Retinal pigment epithelial cell (primary cell): ENCODE data around the gene TEX28.

Experiments used
- DNase-seq: peaks from one replicate; pipeline ENCODE4 v3.0.0-alpha.2; 2010; ENCODE audit warnings: low read depth
- H3K4me3 ChIP-seq: 2 replicates; pipeline ENCODE4 v1.5.1; 2011; ENCODE audit warnings: mild to moderate bottlenecking, low read length, control low read depth, moderate library complexity
- TF ChIP-seq, protein P1 (sequence below): conservative IDR thresholded peaks from 2 replicates; pipeline ENCODE4 v1.5.1; 2011; ENCODE audit warnings: low read depth, low read length, control low read depth, inconsistent platforms

TEX28 gene

DNA sequence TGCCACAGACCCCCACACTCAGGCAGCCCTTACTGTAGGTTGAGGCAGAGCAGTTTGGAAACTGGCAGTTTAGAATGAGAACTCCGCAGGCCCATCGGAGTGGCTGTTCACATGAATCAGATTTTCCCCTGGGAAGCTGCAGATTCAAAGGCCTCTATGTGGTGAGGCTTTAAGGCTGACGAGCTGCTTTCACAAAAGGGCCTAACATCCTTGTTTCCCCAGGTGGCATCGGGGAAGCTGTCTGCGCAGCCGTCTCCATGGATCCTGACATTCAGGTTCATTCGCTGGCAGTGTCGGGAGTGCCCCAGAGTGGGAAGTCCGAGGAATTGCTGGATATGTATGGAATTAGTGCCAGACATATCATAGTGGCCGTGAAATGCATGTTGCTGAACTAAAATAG is 34.4 kb upstream of the TEX28 start:
- DNase-seq: no peak
- TF ChIP-seq, protein P1, sequence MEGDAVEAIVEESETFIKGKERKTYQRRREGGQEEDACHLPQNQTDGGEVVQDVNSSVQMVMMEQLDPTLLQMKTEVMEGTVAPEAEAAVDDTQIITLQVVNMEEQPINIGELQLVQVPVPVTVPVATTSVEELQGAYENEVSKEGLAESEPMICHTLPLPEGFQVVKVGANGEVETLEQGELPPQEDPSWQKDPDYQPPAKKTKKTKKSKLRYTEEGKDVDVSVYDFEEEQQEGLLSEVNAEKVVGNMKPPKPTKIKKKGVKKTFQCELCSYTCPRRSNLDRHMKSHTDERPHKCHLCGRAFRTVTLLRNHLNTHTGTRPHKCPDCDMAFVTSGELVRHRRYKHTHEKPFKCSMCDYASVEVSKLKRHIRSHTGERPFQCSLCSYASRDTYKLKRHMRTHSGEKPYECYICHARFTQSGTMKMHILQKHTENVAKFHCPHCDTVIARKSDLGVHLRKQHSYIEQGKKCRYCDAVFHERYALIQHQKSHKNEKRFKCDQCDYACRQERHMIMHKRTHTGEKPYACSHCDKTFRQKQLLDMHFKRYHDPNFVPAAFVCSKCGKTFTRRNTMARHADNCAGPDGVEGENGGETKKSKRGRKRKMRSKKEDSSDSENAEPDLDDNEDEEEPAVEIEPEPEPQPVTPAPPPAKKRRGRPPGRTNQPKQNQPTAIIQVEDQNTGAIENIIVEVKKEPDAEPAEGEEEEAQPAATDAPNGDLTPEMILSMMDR: no peak
- H3K4me3 ChIP-seq: no peak overlapping the region

DNA sequence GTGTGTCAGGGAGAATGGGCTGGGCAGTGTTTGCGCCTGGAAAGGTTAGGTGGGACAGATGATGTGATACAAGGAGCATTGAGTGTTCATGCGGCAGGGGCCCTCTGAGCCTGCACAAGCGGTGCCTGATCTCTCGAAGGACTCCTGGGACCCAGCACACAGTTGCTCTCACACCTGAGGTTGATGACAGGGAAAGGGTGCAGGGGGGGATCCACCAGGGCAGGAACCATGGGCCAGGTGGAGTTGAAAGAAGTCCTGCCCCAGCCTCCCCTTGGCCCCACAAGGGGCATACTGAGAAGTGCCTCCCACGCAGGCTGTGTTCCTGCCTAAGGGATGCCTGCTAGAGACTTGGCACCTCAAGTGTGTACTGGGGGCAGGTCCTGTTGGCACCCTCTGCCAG is 33.7 kb upstream of the TEX28 start:
- TF ChIP-seq, protein P1: no peak
- DNase-seq: no peak
- H3K4me3 ChIP-seq: no peak overlapping the region

DNA sequence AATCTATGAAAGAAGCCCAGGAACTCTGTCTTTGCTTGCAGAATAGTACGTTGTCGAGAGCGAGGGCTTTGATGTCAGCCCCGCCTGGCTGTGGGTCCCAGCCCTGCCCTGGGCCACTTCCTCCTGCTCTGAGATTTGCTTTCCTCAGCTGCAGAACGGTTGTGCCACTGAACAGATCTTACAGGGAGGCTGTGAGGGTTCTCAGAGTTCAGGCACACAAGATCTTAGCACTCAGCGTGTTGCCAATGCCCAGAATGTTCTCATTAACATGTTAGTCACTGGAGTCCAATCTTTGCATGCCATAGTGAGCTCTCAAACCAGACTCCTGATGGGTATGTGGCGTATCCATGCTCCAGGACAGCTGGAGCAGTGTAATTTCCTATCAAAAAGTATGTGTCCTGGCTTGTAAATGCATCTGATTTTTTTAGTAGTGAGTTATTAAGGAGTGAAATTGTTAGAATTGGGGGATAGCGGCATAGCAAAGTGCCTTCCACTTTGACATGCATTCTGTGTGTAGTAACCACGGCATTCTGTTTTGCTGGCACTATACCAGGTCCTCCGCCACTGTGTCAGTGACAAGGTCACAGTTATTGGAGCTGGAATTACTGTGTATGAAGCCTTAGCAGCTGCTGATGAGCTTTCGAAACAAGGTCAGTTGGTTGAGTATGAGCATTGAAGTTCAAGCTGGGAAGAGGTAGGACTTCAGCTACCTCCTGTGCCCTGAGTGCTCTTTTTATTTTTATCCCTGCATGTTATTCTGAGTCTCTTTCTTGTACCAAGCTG is 32.3 kb upstream of the TEX28 start:
- no peak overlapping the region for H3K4me3 ChIP-seq
- DNase-seq: no peak
- TF ChIP-seq, protein P1: no peak

DNA sequence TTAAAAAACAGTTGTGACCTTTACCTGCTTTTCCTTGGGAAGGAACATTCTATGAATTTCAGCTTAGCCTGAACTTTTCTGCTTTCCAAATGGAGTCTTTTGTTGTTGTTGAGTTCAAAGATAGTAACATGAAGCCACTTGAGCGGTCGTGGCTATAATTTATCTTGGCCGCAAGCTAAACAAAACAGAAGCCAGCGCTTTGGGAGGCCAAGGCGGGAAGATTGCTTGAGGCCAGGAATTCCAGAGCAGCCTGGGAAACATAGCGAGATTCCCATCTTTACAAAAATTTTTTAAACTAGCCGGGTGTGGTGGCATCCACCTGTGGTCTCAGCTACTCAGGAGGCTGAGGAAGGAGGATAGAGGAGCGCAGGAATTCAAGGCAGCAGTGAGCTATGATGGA is 30.6 kb upstream of the TEX28 start:
- no peak overlapping the region for H3K4me3 ChIP-seq
- DNase-seq: no peak
- TF ChIP-seq, protein P1: no peak

DNA sequence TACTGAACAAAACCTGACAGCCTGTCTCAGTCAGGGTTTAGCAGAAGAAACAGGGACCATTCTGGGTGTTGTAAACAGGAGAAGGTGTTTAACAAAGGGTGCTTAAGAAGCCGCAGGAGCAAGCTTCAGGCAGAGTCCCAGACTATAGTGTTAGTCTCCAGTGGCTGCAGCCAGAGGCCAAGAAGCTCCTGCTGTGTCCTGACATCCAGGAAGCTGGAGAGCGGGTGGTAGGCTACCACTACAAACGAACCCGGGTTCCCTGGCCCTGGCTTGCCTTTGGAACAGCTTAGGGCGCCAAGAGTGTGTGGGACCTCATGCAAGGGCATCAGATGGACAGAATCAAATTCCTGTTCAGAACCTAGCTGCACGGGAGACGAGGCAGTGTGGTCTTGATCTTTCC is 28.6 kb upstream of the TEX28 start:
- H3K4me3 ChIP-seq: no peak overlapping the region
- TF ChIP-seq, protein P1: no peak
- no peak for DNase-seq

DNA sequence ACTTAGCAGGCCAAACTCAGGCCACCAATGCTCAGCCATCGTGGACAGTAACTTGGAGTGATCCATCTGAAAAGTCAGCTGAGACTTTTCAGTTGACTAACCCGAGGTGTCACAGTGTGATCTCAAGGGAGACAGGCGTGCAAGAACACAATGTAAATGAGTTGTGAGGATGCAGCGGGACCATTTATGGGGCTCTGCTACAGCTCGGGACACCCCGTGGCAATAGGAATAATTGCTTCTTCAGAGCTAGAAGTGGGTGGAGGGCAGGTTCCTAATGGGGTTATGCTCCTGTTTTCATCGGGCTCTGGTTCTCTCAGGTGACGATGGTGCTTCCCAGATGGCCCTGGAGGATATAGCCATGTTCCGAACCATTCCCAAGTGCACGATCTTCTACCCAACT is 28.0 kb upstream of the TEX28 start:
- DNase-seq: no peak
- no peak overlapping the region for H3K4me3 ChIP-seq
- TF ChIP-seq, protein P1: no peak

DNA sequence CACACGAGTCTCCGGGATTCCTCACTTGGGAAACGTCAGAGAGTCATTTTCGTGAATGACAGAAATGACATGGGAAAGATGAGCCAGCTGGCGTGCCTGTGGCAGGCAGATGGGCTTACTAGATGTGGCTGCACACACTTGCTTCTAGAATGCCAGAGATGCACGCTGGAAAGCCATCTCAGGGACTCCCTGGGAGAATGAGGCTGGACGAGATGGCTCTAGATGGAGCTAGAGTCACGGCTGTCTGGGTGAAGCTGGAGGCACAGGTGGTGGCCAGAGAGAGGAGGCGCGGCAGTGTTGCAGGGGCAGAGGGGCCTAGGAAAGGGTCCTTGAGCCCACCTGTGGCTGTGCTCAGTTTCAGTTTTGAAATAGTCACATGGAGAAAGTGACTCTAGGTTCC is 26.7 kb upstream of the TEX28 start:
- H3K4me3 ChIP-seq: no peak overlapping the region
- no peak for DNase-seq
- TF ChIP-seq, protein P1: no peak
